ENCODE measurements around the gene PTGER4. TPM values are rescaled to one million over a fixed set of nuclear protein-coding genes. Genes with fewer than 3 reads are reported as not detected.
A peak's percentile ranks its signal among the peaks of the same experiment; 100 is the strongest.
"Not testable (repeated sequence)": the region's sequence is repeated elsewhere in the genome, so short reads cannot be mapped to it uniquely, and the experiment has no call there.

The PTGER4 gene
- total RNA-seq: 48.3 TPM

- H3K9me3 ChIP-seq: no peaks in the 10 kb centered on the region
- H3K27ac ChIP-seq: peak within 1 kb of the TSS; percentile 78 to 91
- TF ChIP-seq CTCF (IDR thresholded peaks at IDR 0.05): no peak
- no peaks in the 10 kb centered on the region for H3K27me3 ChIP-seq
- DNase-seq (ENCODE audit: low spot score in 2 of 2): no peak
- no peaks in the 10 kb centered on the region for H3K36me3 ChIP-seq
- intact Hi-C loops (cut with DNase I): loop anchor here (5.0 to 10.0 kb wide), 2 partner anchors 157 to 735 kb away; partner anchors contain the start of gene RPL37
- H3K4me1 ChIP-seq: no peaks in the 10 kb centered on the region
- H3K4me3 ChIP-seq: peak within 1 kb of the TSS; percentile 77 to 80
Observed at GRCh38 chr5:40679913-40680681, at the start of gene PTGER4. PTGER4 (plus strand) TSS chr5:40679915; CDS start chr5:40680994, 1,079 bp downstream.

DNA sequence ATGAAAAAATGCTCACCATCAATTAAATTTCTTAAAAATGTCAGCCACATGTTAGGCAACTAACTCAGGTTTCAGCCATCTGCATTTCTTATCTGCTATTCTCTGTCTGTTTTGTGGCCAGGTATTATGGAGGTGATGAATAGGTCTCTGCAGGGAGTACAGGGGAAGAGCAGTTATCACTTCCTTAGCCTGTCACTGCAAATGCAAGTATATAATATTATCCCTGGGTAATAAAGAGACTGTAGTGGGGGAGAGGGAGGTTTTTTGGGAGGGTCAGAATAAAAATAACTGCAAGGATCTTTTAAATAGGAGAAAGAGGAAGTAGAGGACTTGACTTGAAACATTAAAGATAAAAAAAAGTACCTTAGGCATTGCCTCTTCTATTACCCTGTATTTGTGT lies 49.6 kb upstream of the PTGER4 start:
- Histone ChIP-seq H3K27me3 (no peaks in the 10 kb centered on the region), H3K27ac (no peak overlapping the region), H3K4me3 (no peak overlapping the region), H3K4me1 (no peaks in the 10 kb centered on the region), H3K9me3 (no peaks in the 10 kb centered on the region), H3K36me3 (no peaks in the 10 kb centered on the region)
- TF ChIP-seq CTCF (IDR thresholded peaks at IDR 0.05): no peak
- intact Hi-C loops (cut with DNase I): no loop called here
- DNase-seq (ENCODE audit: low spot score in 2 of 2): no peak

DNA sequence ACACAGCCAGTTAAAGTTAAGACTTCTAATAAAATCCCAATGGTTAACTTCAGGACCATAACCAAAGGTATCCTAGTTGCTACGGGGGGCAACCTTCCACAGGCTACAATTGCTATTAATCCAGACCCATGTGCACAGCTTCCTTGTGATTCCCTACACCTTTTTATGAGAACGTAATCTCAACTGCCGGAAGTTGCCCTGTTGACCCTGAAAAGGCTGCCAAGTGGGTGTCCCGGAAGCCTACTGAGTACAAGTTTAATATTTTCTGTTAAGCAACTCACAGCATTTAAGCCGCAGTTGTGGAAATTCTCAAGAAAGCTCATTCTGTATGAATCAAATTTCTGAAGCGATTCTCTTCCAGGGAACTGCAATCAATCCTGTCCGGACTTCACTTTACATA lies 48.5 kb upstream of the PTGER4 start:
- no peak for DNase-seq (ENCODE audit: low spot score in 2 of 2)
- Histone ChIP-seq H3K4me1 (no peaks in the 10 kb centered on the region), H3K27me3 (no peaks in the 10 kb centered on the region), H3K9me3 (no peaks in the 10 kb centered on the region), H3K4me3 (no peak overlapping the region), H3K36me3 (no peaks in the 10 kb centered on the region), H3K27ac (no peak overlapping the region)
- intact Hi-C loops (cut with DNase I): no loop called here
- no peak for TF ChIP-seq CTCF (IDR thresholded peaks at IDR 0.05)

- Histone ChIP-seq H3K9me3 (peaks cover 0 to 8% of the 10 kb centered on the region in 2 donors), H3K4me3 (no peak overlapping the region), H3K27me3 (no peaks in the 10 kb centered on the region), H3K4me1 (no peaks in the 10 kb centered on the region), H3K36me3 (no peaks in the 10 kb centered on the region), H3K27ac (no peak overlapping the region)
- intact Hi-C loops (cut with DNase I): no loop called here
- no peak for TF ChIP-seq CTCF (IDR thresholded peaks at IDR 0.05)
- DNase-seq (ENCODE audit: low spot score in 2 of 2): no peak
Observed at GRCh38 chr5:40634154-40634553, 45.6 kb upstream of the PTGER4 start.

DNA sequence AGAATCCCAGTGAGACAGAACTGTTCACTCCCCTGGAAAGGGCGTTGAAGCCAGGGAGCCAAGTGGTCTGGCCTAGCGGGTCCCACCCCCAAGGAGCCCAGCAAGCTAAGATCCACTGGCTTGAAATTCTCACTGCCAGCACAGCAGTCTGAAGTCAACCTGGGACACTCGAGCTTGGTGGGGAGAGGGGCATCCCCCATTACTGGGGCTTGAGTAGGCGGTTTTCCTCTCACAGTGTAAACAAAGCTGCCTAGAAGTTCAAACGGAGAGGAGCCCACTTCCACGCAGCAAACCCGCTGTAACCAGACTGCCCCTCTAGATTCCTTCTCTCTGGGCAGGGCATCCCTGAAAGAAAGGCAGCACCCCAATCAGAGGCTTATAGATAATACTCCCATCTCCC lies 45.1 kb upstream of the PTGER4 start:
- no peak overlapping the region for H3K4me3 ChIP-seq
- no peaks in the 10 kb centered on the region for H3K27me3 ChIP-seq
- H3K27ac ChIP-seq: no peak overlapping the region
- intact Hi-C loops (cut with DNase I): no loop called here
- H3K4me1 ChIP-seq: no peaks in the 10 kb centered on the region
- H3K36me3 ChIP-seq: no peaks in the 10 kb centered on the region
- TF ChIP-seq CTCF (IDR thresholded peaks at IDR 0.05): no peak
- peaks cover 0 to 8% of the 10 kb centered on the region in 2 donors for H3K9me3 ChIP-seq
- no peak for DNase-seq (ENCODE audit: low spot score in 2 of 2)

GRCh38 chr5:40639531-40639930 lies 40.2 kb upstream of the PTGER4 start:
- not testable (repeated sequence) for H3K27ac ChIP-seq

More at GRCh38 chr5:40639531-40639930, 40.2 kb upstream of the PTGER4 start:
- H3K27me3 ChIP-seq; intact Hi-C loops (cut with DNase I); H3K9me3 ChIP-seq; DNase-seq (ENCODE audit: low spot score in 2 of 2); H3K4me3 ChIP-seq; H3K36me3 ChIP-seq; H3K4me1 ChIP-seq: not testable (repeated sequence)
